Measurements from ENCODE around the gene RXRA. TPM values are rescaled to one million over a fixed set of nuclear protein-coding genes. Genes with fewer than 3 reads are reported as not detected.

Gene RXRA
- total and polyA plus RNA-seq, 2 of the 13 experiments (the other 11 are each of a cell fraction or from before 2014, with no cell fraction given), result 18.9 to 29.2 TPM

- ChIA-PET CTCF (ENCODE audit: low intra/inter-chr PET ratio, low total read pairs) (no interaction called here), POLR2A (no interaction called here)
- TF ChIP-seq ZNF569 (CRISPR knock-in tag; IDR thresholded peaks at IDR 0.05; ENCODE audit: borderline replicate concordance), result no peak
- peaks cover 11 to 56% of the 10 kb centered on the region in 2 experiments for H3K27me3 ChIP-seq (ENCODE audit: control insufficient read depth in 1 of 2, insufficient read depth in 2 of 2, low read length in 2 of 2)
- H3K36me3 ChIP-seq (replicated peaks in 1 of 2; ENCODE audit: control insufficient read depth in 1 of 2, insufficient read depth in 2 of 2, low read length in 2 of 2), result no peaks in the 10 kb centered on the region
- FAIRE-seq (no peak), DNase-seq (ENCODE audit: low spot score) (no peak), ATAC-seq (no peak)
- no peaks in the 10 kb centered on the region for H3K79me2 ChIP-seq (ENCODE audit: insufficient read depth, low read length)
- WGBS (ENCODE audit: low lambda C conversion rate), result 59% methylated on average over 17 of the region's 23 CpGs
- no peaks in the 10 kb centered on the region for H4K20me1 ChIP-seq (ENCODE audit: insufficient read depth, low read length)
- H3K4me2 ChIP-seq (ENCODE audit: low read depth, low read length), result no peak overlapping the region
- no peaks in the 10 kb centered on the region for H3K9me3 ChIP-seq (ENCODE audit: low read length)
- H3K27ac ChIP-seq (ENCODE audit: extremely low read length, insufficient read depth, low read length), result no peak overlapping the region
- peaks cover 11% of the 10 kb centered on the region for H3K4me1 ChIP-seq (ENCODE audit: insufficient read depth, low read length)
- BruUV-seq (replicated peaks), result no TSS peak
- in situ Hi-C loops (cut with HindIII; ENCODE audit: extremely low pct_ligation_motif_present, low pct_unique_long_range_greater_than_20kb) (no loop called here), intact Hi-C loops (cut with micrococcal nuclease; ENCODE audit: unreplicated experiment) (no loop called here)
- H3K4me3 ChIP-seq (replicated peaks in 1 of 3; ENCODE audit: insufficient read depth in 1 of 3, low read depth in 2 of 3, low read length in 3 of 3), result no peak overlapping the region
- no peak overlapping the region for H2AFZ ChIP-seq (ENCODE audit: low read length)
- H3K9ac ChIP-seq (ENCODE audit: insufficient read depth, low read depth, low read length), result no peak overlapping the region
These were observed 43.1 kb upstream of the RXRA start for GRCh38 chr9:134283111-134283515.

GRCh38 chr9:134283692-134284265 lies 42.5 kb upstream of the RXRA start:
- H3K36me3 ChIP-seq (replicated peaks in 1 of 2; ENCODE audit: control insufficient read depth in 1 of 2, insufficient read depth in 2 of 2, low read length in 2 of 2), result no peaks in the 10 kb centered on the region
- no peak for ATAC-seq
- H3K4me1 ChIP-seq (ENCODE audit: insufficient read depth, low read length), result peaks cover 11% of the 10 kb centered on the region
- H3K27ac ChIP-seq (ENCODE audit: extremely low read length, insufficient read depth, low read length), result no peak overlapping the region
- peaks cover 12 to 56% of the 10 kb centered on the region in 2 experiments for H3K27me3 ChIP-seq (ENCODE audit: control insufficient read depth in 1 of 2, insufficient read depth in 2 of 2, low read length in 2 of 2)
- no TSS peak for BruUV-seq (replicated peaks)
- ChIA-PET CTCF (ENCODE audit: low intra/inter-chr PET ratio, low total read pairs) (no interaction called here), POLR2A (no interaction called here)
- in situ Hi-C loops (cut with HindIII; ENCODE audit: extremely low pct_ligation_motif_present, low pct_unique_long_range_greater_than_20kb) (no loop called here), intact Hi-C loops (cut with micrococcal nuclease; ENCODE audit: unreplicated experiment) (no loop called here)
- no peak overlapping the region for H3K4me2 ChIP-seq (ENCODE audit: low read depth, low read length)
- H3K4me3 ChIP-seq (replicated peaks in 1 of 3; ENCODE audit: insufficient read depth in 1 of 3, low read depth in 2 of 3, low read length in 3 of 3), result no peak overlapping the region
- no peak overlapping the region for H3K9ac ChIP-seq (ENCODE audit: insufficient read depth, low read depth, low read length)
- no peak overlapping the region for H2AFZ ChIP-seq (ENCODE audit: low read length)
- no peak for DNase-seq (ENCODE audit: low spot score)
- TF ChIP-seq KLF13 (CRISPR knock-in tag; IDR thresholded peaks at IDR 0.05) (no peak), ZKSCAN1 (IDR thresholded peaks at IDR 0.05; ENCODE audit: low read length) (no peak), KDM3A (CRISPR knock-in tag; IDR thresholded peaks at IDR 0.05; ENCODE audit: low read depth) (no peak), ZBTB4 (CRISPR knock-in tag; IDR thresholded peaks at IDR 0.05; ENCODE audit: borderline replicate concordance) (no peak)
- no peaks in the 10 kb centered on the region for H3K9me3 ChIP-seq (ENCODE audit: low read length)
- FAIRE-seq, result no peak
- H3K79me2 ChIP-seq (ENCODE audit: insufficient read depth, low read length), result no peaks in the 10 kb centered on the region
- WGBS (ENCODE audit: low lambda C conversion rate), result 49% methylated on average over 7 of the region's 15 CpGs
- no peaks in the 10 kb centered on the region for H4K20me1 ChIP-seq (ENCODE audit: insufficient read depth, low read length)
